D721Med (cell line): Measurements from ENCODE around the gene OVCA2.

ENCODE experiments used
- DNase-seq: peaks from one replicate; pipeline ENCODE4 v3.0.0; 2011; ENCODE audit warnings: low spot score; ENCODE audit not compliant: insufficient read length
- FAIRE-seq: peaks from 2 replicates; lab custom pipeline; 2011; peaks lifted over from hg19 to GRCh38; lab: Jason Lieb, UNC
- CTCF ChIP-seq: IDR thresholded peaks from 2 replicates; pipeline ENCODE4 v1.5.1; 2012; ENCODE audit warnings: mild to moderate bottlenecking, control low read depth; ENCODE audit not compliant: insufficient read depth; ENCODE audit errors: missing control alignments

Gene OVCA2

GRCh38 chr17:2068519-2069051 is 26.8 kb downstream of the OVCA2 start:
- no peak for FAIRE-seq
- no peak for DNase-seq
- no peak for TF ChIP-seq CTCF

- DNase-seq (no peak), FAIRE-seq (no peak)
- no peak for TF ChIP-seq CTCF
Measured at GRCh38 chr17:2070241-2071023, 28.6 kb downstream of the OVCA2 start.

- DNase-seq (no peak), FAIRE-seq (no peak)
- no peak for TF ChIP-seq CTCF
Measured at GRCh38 chr17:2071024-2071385, 29.2 kb downstream of the OVCA2 start.

GRCh38 chr17:2071455-2072281 is 29.8 kb downstream of the OVCA2 start:
- no peak for FAIRE-seq

GRCh38 chr17:2074919-2075318 is 33.1 kb downstream of the OVCA2 start:
- no peak for FAIRE-seq
- DNase-seq = no peak
- no peak for TF ChIP-seq CTCF

More at GRCh38 chr17:2071455-2072281, 29.8 kb downstream of the OVCA2 start:
- DNase-seq = no peak
- TF ChIP-seq CTCF = no peak

GRCh38 chr17:2075336-2076086 is 33.7 kb downstream of the OVCA2 start:
- no peak for FAIRE-seq
- no peak for TF ChIP-seq CTCF
- no peak for DNase-seq
